ENCODE data around the gene MAP3K8. TPM values are rescaled to one million over a fixed set of nuclear protein-coding genes. Genes with fewer than 3 reads are reported as not detected.

Gene MAP3K8
- total RNA-seq, 2 donors from 2014 or later: 6.8 to 12.6 TPM

DNA sequence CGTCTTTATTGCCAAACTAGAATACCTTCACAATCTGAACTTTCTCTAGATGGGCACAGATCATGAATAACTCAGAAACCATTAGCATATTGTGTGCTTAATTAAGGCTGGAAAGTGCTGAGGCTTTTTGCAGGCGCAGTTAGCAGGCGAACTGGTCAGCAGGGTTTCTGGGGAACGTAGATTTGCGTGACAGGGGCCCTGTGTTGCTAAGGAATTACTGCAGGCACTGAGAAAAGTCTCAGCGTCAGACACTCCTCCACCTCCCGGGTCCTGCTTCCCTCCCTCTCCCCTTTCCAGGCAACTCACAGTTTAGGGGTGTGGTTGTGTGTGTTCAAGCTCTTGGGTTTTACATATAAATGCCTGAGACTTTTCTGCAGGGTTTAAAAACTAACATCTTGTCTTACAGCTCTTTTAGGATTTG, 2.2 kb downstream of the MAP3K8 start:
- Histone ChIP-seq H3K4me1 (no peaks in the 10 kb centered on the region), H3K36me3 (peaks cover 3% of the 10 kb centered on the region), H3K27me3 (no peaks in the 10 kb centered on the region), H3K9me3 (no peaks in the 10 kb centered on the region), H3K27ac (peak overlapping the region; percentile 100), H3K4me3 (peak overlapping the region; percentile 88), H3K9ac (ENCODE audit: low read depth in 2 of 2, low read length in 2 of 2) (peak overlapping the region in 1 of 2 donors; percentile 62)
- intact Hi-C loops (cut with DNase I): no loop called here
- TF ChIP-seq, protein P1, sequence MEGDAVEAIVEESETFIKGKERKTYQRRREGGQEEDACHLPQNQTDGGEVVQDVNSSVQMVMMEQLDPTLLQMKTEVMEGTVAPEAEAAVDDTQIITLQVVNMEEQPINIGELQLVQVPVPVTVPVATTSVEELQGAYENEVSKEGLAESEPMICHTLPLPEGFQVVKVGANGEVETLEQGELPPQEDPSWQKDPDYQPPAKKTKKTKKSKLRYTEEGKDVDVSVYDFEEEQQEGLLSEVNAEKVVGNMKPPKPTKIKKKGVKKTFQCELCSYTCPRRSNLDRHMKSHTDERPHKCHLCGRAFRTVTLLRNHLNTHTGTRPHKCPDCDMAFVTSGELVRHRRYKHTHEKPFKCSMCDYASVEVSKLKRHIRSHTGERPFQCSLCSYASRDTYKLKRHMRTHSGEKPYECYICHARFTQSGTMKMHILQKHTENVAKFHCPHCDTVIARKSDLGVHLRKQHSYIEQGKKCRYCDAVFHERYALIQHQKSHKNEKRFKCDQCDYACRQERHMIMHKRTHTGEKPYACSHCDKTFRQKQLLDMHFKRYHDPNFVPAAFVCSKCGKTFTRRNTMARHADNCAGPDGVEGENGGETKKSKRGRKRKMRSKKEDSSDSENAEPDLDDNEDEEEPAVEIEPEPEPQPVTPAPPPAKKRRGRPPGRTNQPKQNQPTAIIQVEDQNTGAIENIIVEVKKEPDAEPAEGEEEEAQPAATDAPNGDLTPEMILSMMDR (IDR thresholded peaks at IDR 0.05): no peak
- peak; percentile 49 for DNase-seq

DNA sequence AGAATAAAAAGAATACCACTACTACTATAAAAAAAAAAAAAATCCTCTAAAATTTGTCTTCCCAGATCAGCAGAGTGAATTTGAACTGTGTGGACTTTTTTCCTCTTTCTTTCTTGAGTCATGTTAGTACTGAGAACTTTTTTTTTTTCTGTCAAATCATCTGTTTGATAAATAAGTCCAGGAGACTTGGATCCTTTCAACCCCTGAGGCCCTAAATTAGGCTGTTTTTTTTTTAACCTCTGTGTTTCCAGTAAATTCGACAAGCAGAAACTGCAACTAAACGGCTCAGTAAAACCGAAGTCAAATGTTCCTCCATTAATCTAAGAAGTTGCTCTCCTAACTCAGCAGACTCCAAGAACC, 2.7 kb downstream of the MAP3K8 start:
- H3K27ac ChIP-seq: peak overlapping the region; percentile 100
- peak overlapping the region; percentile 88 for H3K4me3 ChIP-seq
- no peaks in the 10 kb centered on the region for H3K9me3 ChIP-seq
- TF ChIP-seq, protein P1 (IDR thresholded peaks at IDR 0.05): no peak
- no peaks in the 10 kb centered on the region for H3K27me3 ChIP-seq
- DNase-seq: no peak
- H3K9ac ChIP-seq (ENCODE audit: low read depth in 2 of 2, low read length in 2 of 2): peak overlapping the region in 1 of 2 donors; percentile 23
- intact Hi-C loops (cut with DNase I): no loop called here
- peaks cover 3% of the 10 kb centered on the region for H3K36me3 ChIP-seq
- no peaks in the 10 kb centered on the region for H3K4me1 ChIP-seq

DNA sequence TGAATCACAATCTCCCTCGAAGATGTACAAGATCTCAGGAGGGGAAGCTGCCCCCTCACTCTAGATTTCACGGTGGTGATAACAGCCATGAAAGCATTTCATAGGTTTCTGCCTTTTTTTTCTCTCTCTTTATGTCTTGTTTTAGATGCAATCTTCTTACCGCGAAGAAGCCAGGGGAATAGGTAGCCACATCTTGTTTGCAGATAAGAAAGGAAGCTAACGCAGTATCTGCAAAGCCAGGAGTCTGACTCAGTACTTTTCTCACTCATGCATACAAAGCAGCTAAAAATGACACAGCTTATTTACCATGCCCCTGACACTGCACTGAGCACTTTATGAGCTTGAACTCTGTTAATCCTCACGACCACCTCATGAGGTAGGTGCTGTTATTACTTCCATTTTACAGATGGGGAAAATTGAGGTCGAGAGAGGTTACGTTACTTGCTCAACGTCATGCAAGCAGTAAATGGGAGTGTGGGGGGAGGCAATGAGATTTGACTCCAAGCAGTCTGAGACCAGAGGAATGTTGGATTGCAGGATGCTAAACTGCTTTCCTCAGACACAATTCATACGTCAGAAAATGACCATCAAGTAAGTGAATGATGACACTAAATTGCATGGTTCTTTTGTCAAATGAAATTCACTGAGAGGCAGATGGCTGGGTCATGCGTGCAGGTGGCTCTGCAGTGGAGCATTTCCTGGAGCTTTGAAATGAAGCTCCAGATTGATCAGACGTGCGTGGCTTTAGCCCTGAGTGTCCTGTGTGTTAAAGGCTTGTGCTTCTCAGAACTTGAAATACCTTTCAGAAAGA, 3.3 kb downstream of the MAP3K8 start:
- Histone ChIP-seq H3K4me3 (peak overlapping the region; percentile 88), H3K27ac (peak overlapping the region; percentile 100), H3K36me3 (peaks cover 3% of the 10 kb centered on the region), H3K4me1 (no peaks in the 10 kb centered on the region), H3K9ac (ENCODE audit: low read depth in 2 of 2, low read length in 2 of 2) (peak overlapping the region in 1 of 2 donors; percentile 23), H3K27me3 (no peaks in the 10 kb centered on the region), H3K9me3 (no peaks in the 10 kb centered on the region)
- intact Hi-C loops (cut with DNase I): no loop called here
- no peak for DNase-seq
- TF ChIP-seq, protein P1 (IDR thresholded peaks at IDR 0.05): no peak

DNA sequence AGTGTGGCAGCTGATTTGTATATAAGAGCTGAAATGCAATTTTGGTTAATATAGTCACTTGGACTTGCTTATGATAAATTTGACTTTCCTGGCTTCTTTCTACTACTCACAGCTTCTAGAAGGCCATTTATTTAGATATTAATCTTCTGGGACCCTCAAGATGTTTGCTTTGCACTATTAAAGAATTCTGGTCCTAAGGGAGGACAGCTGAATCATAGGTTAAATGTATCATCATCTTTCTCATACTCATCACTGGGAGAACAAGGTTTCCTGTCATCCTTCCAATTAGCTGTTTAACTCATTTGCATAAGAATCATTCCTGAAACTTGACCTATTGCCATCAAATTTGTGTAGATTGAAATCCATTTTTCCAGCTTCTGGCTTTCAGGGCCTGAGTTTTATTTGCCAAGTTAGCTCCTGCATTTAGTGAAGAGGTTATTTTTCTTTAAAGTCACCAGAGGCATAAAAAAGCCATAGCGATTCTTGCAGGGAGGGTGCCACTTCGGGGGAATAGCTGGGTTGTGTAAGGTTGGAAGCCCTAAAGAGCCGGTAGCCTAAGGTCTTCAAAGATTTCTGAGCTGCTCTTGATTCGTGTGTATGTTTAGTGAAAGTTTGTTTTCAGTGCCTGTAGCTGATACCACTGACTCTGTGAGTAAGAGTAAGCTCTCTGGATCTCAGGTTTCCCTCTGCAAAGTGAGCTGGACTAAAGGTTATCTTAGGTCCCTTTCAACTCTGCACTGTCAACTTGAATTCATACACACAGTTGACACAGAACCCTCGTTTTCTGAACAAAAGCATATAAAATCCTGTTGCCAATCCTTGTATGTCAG, 4.3 kb downstream of the MAP3K8 start:
- peaks cover 6% of the 10 kb centered on the region for H3K36me3 ChIP-seq
- no peak for DNase-seq
- H3K4me1 ChIP-seq: no peaks in the 10 kb centered on the region
- TF ChIP-seq, protein P1 (IDR thresholded peaks at IDR 0.05): no peak
- no peak overlapping the region for H3K4me3 ChIP-seq
- intact Hi-C loops (cut with DNase I): no loop called here
- no peaks in the 10 kb centered on the region for H3K9me3 ChIP-seq
- peak overlapping the region; percentile 25 for H3K27ac ChIP-seq
- no peak overlapping the region for H3K9ac ChIP-seq (ENCODE audit: low read depth in 2 of 2, low read length in 2 of 2)
- no peaks in the 10 kb centered on the region for H3K27me3 ChIP-seq

DNA sequence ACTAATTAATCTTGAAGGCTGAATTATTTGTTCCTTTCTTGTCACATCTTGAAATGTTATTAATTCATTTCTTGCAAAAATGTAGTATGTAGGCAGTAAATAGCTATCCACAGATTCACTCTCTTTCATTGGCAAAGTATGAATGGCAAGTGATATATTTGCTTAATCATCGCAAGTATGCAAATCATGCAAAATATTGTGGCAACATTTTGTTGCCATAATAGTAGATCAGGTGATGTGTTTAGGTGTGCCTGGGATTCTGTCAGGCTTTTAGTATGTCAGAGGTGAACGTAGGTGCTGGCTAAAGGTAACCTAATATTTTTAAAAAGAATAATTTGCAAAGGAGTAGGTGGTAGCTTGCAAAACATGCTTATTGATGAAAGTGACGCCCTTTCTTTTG, 5.9 kb downstream of the MAP3K8 start:
- Histone ChIP-seq H3K4me3 (no peak overlapping the region), H3K9me3 (no peaks in the 10 kb centered on the region), H3K9ac (ENCODE audit: low read depth in 2 of 2, low read length in 2 of 2) (no peak overlapping the region), H3K36me3 (peaks cover 9% of the 10 kb centered on the region), H3K27ac (no peak overlapping the region), H3K4me1 (no peaks in the 10 kb centered on the region), H3K27me3 (no peaks in the 10 kb centered on the region)
- TF ChIP-seq, protein P1 (IDR thresholded peaks at IDR 0.05): no peak
- DNase-seq: no peak
- intact Hi-C loops (cut with DNase I): no loop called here
